Dendritic cell treated with granulocyte-macrophage colony-stimulating factor and Interleukin-4, amounts not matched to agents 40 ng/mL and 50 ng/mL, for 4 days (primary cell): ENCODE measurements around the gene GLRX3.

Source experiments
- H3K27ac Mint-ChIP-seq: one replicate; pipeline ENCODE4 v1.8.0; 2022; ENCODE audit warnings: mild to moderate bottlenecking, mixed read lengths
- H3K27me3 Mint-ChIP-seq: one replicate; pipeline ENCODE4 v1.8.0; 2022; ENCODE audit warnings: mild to moderate bottlenecking, mixed read lengths
- H3K36me3 Mint-ChIP-seq: one replicate; pipeline ENCODE4 v1.8.0; 2022; ENCODE audit warnings: low read depth, mixed read lengths
- H3K4me1 Mint-ChIP-seq: one replicate; pipeline ENCODE4 v1.8.0; 2022; ENCODE audit warnings: low read depth, mixed read lengths
- H3K4me3 Mint-ChIP-seq: one replicate; pipeline ENCODE4 v1.8.0; 2022; ENCODE audit warnings: mild to moderate bottlenecking, moderate library complexity, mixed read lengths
- H3K9me3 Mint-ChIP-seq: one replicate; pipeline ENCODE4 v1.8.0; 2022; ENCODE audit warnings: mixed read lengths
- intact Hi-C: fragments of 100-400 bp; cut with micrococcal nuclease; formaldehyde crosslinking; loops from one replicate; pipeline ENCODE4 v1.15.0; 2022

GLRX3 gene

DNA sequence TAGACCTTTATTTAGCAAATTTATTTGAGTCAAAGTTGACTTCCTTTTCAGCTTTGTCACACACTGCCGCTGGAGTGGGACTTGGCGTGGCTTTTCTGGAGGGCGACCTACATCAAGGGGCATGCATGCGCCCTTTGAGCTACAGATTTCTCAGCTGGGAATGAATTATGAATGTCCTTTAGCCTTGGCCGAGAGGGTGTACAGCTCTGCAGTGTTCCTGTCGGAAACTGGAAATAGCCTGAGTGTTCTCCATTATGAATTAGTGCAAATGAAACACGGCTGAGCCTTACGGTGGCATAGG is 79.7 kb downstream of the GLRX3 start:
- H3K9me3 Mint-ChIP-seq: peaks cover 22% of the 10 kb centered on the region
- no peak overlapping the region for H3K27ac Mint-ChIP-seq
- intact Hi-C loops: no loop called here
- H3K4me1 Mint-ChIP-seq: no peaks in the 10 kb centered on the region
- no peaks in the 10 kb centered on the region for H3K27me3 Mint-ChIP-seq
- no peak overlapping the region for H3K4me3 Mint-ChIP-seq
- no peaks in the 10 kb centered on the region for H3K36me3 Mint-ChIP-seq

DNA sequence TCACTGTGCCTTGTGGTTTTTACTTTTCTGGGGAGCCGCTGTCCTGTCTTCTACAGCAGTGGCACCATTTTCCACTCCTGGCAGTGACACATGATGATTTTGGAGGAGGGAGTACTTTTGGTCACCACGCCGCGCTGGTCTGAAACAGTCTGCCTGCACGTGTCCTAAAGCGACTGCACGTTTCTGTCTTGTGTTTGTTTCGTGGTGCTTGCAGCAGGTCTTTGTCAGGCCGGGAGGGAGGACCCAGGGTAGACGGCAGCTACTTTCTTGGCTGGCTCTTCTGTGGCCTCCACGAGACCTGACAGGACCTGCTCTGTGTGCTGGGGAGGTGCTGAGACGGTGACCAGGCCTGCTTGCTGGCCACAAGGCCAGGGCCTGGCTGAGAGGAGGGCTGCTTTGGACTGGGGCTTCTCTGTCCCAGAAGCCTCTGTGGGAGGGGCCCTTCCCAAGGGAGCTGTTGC is 82.0 kb downstream of the GLRX3 start:
- Mint-ChIP-seq H3K27ac (no peak overlapping the region), H3K36me3 (no peaks in the 10 kb centered on the region)
- intact Hi-C loops: no loop called here

DNA sequence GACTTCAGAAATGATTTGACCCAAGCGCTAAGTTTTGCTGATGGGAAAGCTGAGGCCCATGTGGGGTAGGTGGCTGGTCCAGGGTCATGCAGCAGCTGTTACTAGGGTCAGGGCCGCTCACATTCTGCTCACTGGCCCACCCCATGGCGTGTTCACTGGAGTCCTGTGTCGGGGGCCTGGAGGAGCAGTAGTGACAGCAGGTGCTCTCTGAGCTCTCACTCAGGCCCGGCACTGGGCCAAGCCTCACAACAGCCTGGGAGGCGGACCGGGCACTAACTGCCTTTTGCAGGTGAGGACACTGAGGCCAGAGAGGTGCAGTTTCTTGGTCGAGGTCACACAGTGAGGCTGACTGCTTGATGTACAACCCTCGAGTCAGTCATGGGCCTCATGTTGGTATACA is 82.7 kb downstream of the GLRX3 start:
- Mint-ChIP-seq H3K9me3 (peaks cover 8% of the 10 kb centered on the region), H3K4me3 (no peak overlapping the region), H3K27ac (no peak overlapping the region), H3K4me1 (no peaks in the 10 kb centered on the region), H3K27me3 (peaks cover 2% of the 10 kb centered on the region), H3K36me3 (no peaks in the 10 kb centered on the region)
- intact Hi-C loops: no loop called here

More for the DNA sequence above, 82.0 kb downstream of the GLRX3 start:
- Mint-ChIP-seq H3K27me3 (peaks cover 2% of the 10 kb centered on the region), H3K4me3 (no peak overlapping the region), H3K4me1 (no peaks in the 10 kb centered on the region), H3K9me3 (peaks cover 16% of the 10 kb centered on the region)

DNA sequence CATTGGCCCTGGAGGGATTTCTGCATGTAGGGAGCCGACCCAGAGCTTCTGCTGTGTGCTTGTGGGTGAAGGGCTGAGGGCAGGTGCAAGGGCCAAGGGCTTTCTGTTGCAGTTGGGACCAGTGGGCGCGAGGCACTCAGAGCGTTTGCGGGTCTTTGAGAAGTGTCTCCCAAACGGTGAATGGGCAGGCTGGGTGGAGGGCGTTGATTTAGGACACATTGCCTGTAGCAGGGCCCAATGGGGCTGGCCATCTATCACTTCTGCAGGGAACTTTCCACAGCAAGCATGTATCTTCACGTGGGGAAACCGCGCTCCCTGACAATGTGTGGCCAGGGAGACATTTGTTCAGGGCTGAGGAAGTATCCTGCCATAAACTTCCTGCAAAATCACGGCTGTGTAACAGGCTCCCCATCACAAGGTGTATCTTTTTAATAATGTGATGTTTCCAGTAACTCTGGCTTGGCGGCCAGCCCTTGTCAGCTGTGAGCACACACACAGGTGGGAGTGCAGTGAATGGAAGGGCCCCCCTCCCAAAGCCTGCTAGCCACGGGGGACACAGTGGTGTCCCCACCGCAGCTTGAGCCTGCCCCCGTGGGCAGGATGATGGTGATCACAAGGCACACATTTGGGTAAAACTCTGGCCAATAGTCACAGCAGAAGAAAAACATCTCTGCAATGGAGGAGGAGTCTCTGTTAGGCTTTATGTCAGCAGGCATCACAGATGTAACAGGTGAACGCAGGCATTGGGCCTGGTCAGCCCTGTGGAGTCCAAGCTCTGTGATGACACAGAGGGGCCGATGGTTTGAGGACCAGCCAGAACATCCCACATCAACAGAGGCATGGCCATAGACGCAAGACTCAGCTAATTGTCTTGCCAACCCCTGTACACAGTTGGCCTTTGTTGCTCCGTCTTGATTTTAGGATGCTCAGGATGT is 84.3 kb downstream of the GLRX3 start:
- no peak overlapping the region for H3K27ac Mint-ChIP-seq
- H3K9me3 Mint-ChIP-seq: no peaks in the 10 kb centered on the region
- no peak overlapping the region for H3K4me3 Mint-ChIP-seq
- H3K27me3 Mint-ChIP-seq: peaks cover 4% of the 10 kb centered on the region
- H3K36me3 Mint-ChIP-seq: no peaks in the 10 kb centered on the region
- intact Hi-C loops: no loop called here
- H3K4me1 Mint-ChIP-seq: no peaks in the 10 kb centered on the region

DNA sequence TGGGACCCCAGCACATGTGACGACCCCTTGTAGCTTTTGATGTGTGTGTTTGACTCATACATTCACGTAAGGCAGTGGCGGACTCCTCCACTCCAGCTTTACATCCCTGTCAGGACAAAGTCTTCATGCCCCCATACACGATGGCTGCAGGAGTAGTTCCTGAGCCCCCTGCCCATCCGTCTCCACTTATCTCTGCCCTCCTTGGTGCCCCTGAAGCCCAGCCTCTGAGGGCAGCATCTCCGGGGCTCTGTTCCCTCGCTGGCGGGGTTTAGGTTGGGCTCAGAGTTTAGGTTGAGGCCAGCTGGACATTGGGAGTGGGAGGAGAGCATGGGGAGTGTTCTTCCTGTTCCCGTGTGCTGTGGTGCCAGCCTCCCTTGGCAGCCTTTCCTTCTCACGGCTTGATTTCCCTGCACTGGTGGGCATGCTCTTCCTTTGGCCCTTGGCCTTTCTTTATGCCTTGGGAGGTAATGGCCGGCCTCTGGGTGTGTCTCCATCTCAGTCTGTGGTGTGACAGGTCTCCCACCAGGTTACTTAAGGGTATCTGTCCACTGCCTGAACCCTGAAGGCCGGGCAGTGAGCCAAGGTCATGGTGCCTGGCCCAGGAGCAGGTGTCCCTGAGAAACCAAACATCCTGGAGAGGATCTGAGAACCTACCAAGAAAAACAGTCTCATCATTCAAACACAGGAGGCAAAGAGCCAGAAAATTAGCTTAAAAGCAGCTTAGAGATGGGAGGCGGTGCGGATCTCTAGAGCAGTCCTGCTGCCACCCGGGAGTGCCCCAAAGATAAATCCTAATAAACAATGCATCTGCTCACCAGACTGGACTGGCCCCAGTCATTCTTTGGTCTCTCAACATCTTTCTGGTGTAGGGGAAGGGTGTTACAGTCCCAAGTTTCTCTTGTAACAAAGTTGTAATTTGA is 85.5 kb downstream of the GLRX3 start:
- Mint-ChIP-seq H3K27me3 (peaks cover 4% of the 10 kb centered on the region), H3K9me3 (peaks cover 11% of the 10 kb centered on the region), H3K27ac (no peak overlapping the region), H3K4me1 (no peaks in the 10 kb centered on the region), H3K4me3 (no peak overlapping the region), H3K36me3 (no peaks in the 10 kb centered on the region)
- intact Hi-C loops: no loop called here

DNA sequence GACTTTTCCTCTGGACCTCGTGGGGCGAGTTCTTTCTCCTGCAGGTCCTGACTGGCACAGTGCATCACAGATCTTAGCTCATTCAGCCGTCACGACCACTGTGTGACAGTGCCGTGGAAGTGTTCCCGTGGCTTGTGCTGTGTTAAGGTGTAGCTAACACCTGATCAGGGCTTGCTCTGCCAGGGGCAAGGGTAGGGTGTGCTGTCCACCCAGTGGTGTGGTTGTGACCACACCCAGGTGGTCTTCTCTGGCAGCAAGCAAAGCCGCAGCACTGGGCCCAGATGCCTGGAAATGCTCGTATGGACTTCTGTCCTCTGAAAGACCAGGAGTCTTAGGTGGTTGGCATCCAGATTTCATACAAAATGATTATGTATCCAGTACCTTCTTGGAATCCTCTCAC is 86.2 kb downstream of the GLRX3 start:
- Mint-ChIP-seq H3K27me3 (peaks cover 6% of the 10 kb centered on the region), H3K4me3 (no peak overlapping the region), H3K4me1 (no peaks in the 10 kb centered on the region), H3K36me3 (no peaks in the 10 kb centered on the region), H3K27ac (no peak overlapping the region), H3K9me3 (peaks cover 17% of the 10 kb centered on the region)
- intact Hi-C loops: no loop called here

DNA sequence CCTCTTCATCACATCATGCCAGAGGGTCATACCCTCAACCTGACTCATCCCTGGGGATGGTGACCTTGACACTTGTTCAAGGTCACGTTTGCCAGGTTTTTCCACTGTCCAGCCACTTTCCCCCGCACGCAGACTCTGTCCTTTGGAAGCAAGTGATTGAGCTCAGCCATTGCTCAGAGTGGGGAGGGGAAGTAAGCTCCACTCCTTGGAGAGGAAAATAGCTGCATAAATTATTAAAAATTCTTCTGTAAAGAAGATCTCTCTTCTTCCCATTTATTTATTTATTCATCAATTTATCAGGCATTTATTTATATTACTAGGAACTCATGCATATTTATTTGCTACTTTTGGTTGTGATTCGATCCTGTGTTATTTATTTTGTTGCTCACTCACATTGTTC is 88.0 kb downstream of the GLRX3 start:
- H3K27ac Mint-ChIP-seq: no peak overlapping the region
- H3K9me3 Mint-ChIP-seq: peaks cover 25% of the 10 kb centered on the region
- intact Hi-C loops: no loop called here

DNA sequence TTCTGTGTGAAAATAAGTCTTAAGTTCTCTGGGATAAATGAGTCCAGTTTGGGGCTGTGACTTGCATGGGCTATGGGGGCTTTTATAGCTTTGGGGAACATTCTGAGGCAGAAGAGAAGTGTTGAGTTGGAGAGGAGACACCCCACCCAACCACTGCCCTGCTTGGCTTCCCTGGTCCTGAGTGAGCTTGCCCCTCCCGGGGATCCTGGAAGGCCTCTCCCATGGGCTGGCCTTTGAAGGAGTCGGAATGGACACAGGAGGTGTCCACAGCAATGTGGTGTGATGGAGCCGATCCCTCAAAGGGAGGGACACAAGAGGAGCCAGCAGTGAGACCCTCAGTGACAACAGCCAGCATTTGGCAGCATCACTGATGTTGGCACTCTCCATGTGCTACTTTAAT is 89.8 kb downstream of the GLRX3 start:
- H3K27me3 Mint-ChIP-seq: peaks cover 9% of the 10 kb centered on the region
- intact Hi-C loops: no loop called here
- H3K36me3 Mint-ChIP-seq: no peaks in the 10 kb centered on the region
- peaks cover 25% of the 10 kb centered on the region for H3K9me3 Mint-ChIP-seq
- H3K27ac Mint-ChIP-seq: no peak overlapping the region
- no peak overlapping the region for H3K4me3 Mint-ChIP-seq
- no peaks in the 10 kb centered on the region for H3K4me1 Mint-ChIP-seq

More for the DNA sequence above, 88.0 kb downstream of the GLRX3 start:
- H3K36me3 Mint-ChIP-seq: no peaks in the 10 kb centered on the region
- H3K27me3 Mint-ChIP-seq: peaks cover 9% of the 10 kb centered on the region
- H3K4me1 Mint-ChIP-seq: no peaks in the 10 kb centered on the region
- H3K4me3 Mint-ChIP-seq: no peak overlapping the region

DNA sequence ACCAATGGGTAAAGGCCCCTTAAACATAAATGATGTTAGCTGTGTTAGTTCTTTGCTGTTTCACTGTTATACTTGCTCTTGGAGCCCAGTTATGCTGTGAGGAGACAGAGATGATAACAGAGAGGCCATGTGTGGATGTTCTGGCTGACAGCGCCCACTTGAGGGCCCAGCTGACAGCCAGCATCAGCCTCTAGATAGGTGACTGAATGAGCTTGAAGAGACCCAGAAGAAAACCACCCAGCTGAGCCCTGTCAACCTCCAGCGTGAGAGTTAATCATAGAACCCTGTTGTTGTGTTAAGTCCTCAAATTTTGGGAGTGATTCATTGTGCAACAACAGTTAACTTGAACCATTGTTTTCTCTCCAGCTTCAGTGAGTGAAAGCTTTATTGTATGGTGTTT is 91.7 kb downstream of the GLRX3 start:
- intact Hi-C loops: no loop called here
- Mint-ChIP-seq H3K36me3 (no peaks in the 10 kb centered on the region), H3K4me3 (no peak overlapping the region), H3K27ac (no peak overlapping the region), H3K9me3 (peaks cover 25% of the 10 kb centered on the region), H3K27me3 (peaks cover 10% of the 10 kb centered on the region), H3K4me1 (no peaks in the 10 kb centered on the region)
